ENCODE data around the gene CXCL6.

Gene CXCL6

GRCh38 chr4:73852771-73853170, 16.3 kb downstream of the CXCL6 start:
- H3K4me1 Mint-ChIP-seq (ENCODE audit: low read depth), result no peaks in the 10 kb centered on the region
- no peak overlapping the region for H3K4me3 Mint-ChIP-seq
- no peak overlapping the region for H3K27ac Mint-ChIP-seq
- H3K9me3 Mint-ChIP-seq, result no peaks in the 10 kb centered on the region
- H3K36me3 Mint-ChIP-seq (ENCODE audit: low read depth), result no peaks in the 10 kb centered on the region
- peaks cover 9% of the 10 kb centered on the region for H3K27me3 Mint-ChIP-seq

DNA sequence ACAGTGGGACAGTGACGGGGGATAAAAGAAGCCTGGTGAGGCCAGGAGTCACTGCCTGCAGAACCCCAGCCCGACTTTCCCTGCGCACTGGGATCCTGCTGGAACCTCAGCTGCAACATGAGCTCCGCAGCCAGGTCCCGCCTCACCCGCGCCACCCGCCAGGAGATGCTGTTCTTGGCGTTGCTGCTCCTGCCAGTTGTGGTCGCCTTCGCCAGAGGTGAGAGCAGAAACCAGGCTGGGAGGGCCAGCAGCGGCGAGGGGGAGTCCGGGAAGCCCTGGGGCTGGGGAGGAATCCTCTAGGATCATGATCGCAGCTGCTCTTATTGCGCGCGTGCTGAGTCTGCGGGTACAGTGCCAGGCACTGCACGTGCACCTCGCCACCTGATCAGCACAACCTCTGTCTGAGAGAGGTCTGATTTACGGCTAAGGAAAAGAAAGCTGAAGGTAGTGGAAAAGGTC, 16.8 kb downstream of the CXCL6 start, which contains the start of gene PF4V1:
TSS of gene PF4V1 (plus strand) at position 51 of the 459 bp plus-strand sequence. CDS start at position 118, 67 bp downstream.
- Mint-ChIP-seq H3K36me3 (ENCODE audit: low read depth) (no peaks in the 10 kb centered on the region), H3K9me3 (no peaks in the 10 kb centered on the region), H3K4me1 (ENCODE audit: low read depth) (no peaks in the 10 kb centered on the region), H3K27ac (no peak within 1 kb of the TSS), H3K4me3 (no peak within 1 kb of the TSS), H3K27me3 (peaks cover 9% of the 10 kb centered on the region)

GRCh38 chr4:73853718-73854473, 17.4 kb downstream of the CXCL6 start:
- Mint-ChIP-seq H3K27me3 (peaks cover 9% of the 10 kb centered on the region), H3K9me3 (no peaks in the 10 kb centered on the region)

GRCh38 chr4:73855406-73855805, 18.9 kb downstream of the CXCL6 start:
- H3K36me3 Mint-ChIP-seq (ENCODE audit: low read depth), result no peaks in the 10 kb centered on the region
- no peak overlapping the region for H3K27ac Mint-ChIP-seq
- H3K9me3 Mint-ChIP-seq, result no peaks in the 10 kb centered on the region
- H3K4me1 Mint-ChIP-seq (ENCODE audit: low read depth), result no peaks in the 10 kb centered on the region
- H3K27me3 Mint-ChIP-seq, result peaks cover 9% of the 10 kb centered on the region
- no peak overlapping the region for H3K4me3 Mint-ChIP-seq

More at GRCh38 chr4:73853718-73854473, 17.4 kb downstream of the CXCL6 start:
- Mint-ChIP-seq H3K4me3 (no peak overlapping the region), H3K27ac (no peak overlapping the region), H3K36me3 (ENCODE audit: low read depth) (no peaks in the 10 kb centered on the region), H3K4me1 (ENCODE audit: low read depth) (no peaks in the 10 kb centered on the region)

DNA sequence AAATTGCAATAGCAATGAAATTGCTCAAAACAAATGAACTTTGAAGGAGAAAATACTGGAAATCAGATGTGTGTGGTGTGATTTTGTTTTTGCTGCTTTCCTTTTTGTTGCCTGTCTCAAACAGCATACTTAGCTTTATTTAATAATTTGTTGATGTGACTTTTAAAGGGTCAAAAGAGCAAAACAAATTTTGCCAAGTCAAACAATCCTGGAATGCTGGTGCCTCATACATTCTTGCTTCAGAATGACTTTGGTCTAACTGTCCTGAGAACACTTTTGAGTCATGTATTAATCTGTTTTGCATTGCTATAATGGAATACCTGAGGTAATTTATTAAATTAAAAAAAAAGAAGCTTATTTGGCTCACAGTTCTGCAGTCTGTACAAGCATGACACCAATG, 20.0 kb downstream of the CXCL6 start:
- H3K27ac Mint-ChIP-seq, result no peak overlapping the region
- H3K4me3 Mint-ChIP-seq, result no peak overlapping the region
- no peaks in the 10 kb centered on the region for H3K4me1 Mint-ChIP-seq (ENCODE audit: low read depth)
- H3K27me3 Mint-ChIP-seq, result peaks cover 9% of the 10 kb centered on the region
- H3K36me3 Mint-ChIP-seq (ENCODE audit: low read depth), result no peaks in the 10 kb centered on the region
- H3K9me3 Mint-ChIP-seq, result no peaks in the 10 kb centered on the region

DNA sequence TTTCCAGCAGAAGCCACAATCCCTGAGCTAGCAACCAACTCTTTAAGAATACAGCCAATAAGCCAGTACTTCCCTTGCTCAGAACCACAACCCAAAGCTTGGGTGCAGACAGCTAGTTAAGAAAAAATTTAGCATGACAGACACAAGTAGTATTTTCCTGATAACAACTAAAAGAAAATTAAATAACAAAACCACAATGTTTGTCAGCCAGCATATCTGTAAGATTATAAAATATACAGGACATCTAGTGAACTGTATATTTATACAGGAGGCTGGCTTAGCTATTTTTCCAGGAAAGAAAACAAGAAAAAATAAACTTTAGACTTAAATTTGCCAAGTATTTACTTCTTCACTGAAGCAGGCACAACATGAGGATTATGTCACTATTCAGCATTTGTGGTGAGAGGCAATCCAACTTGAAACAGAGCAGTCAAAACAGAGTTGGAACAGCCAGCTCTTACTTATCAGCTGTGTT, 23.2 kb downstream of the CXCL6 start:
- Mint-ChIP-seq H3K4me3 (no peak overlapping the region), H3K9me3 (no peaks in the 10 kb centered on the region)

GRCh38 chr4:73860181-73860580, 23.7 kb downstream of the CXCL6 start:
- Mint-ChIP-seq H3K4me1 (ENCODE audit: low read depth) (no peaks in the 10 kb centered on the region), H3K27me3 (peaks cover 4% of the 10 kb centered on the region), H3K36me3 (ENCODE audit: low read depth) (no peaks in the 10 kb centered on the region), H3K9me3 (no peaks in the 10 kb centered on the region), H3K27ac (no peak overlapping the region), H3K4me3 (no peak overlapping the region)

More for the DNA sequence above, 23.2 kb downstream of the CXCL6 start:
- no peaks in the 10 kb centered on the region for H3K27me3 Mint-ChIP-seq
- no peaks in the 10 kb centered on the region for H3K36me3 Mint-ChIP-seq (ENCODE audit: low read depth)
- no peaks in the 10 kb centered on the region for H3K4me1 Mint-ChIP-seq (ENCODE audit: low read depth)
- H3K27ac Mint-ChIP-seq, result no peak overlapping the region

GRCh38 chr4:73860917-73861316, 24.4 kb downstream of the CXCL6 start:
- no peaks in the 10 kb centered on the region for H3K9me3 Mint-ChIP-seq
- H3K27ac Mint-ChIP-seq, result no peak overlapping the region
- H3K4me1 Mint-ChIP-seq (ENCODE audit: low read depth), result no peaks in the 10 kb centered on the region
- no peak overlapping the region for H3K4me3 Mint-ChIP-seq
- peaks cover 9% of the 10 kb centered on the region for H3K27me3 Mint-ChIP-seq
- H3K36me3 Mint-ChIP-seq (ENCODE audit: low read depth), result no peaks in the 10 kb centered on the region

- Mint-ChIP-seq H3K4me3 (no peak overlapping the region), H3K36me3 (ENCODE audit: low read depth) (no peaks in the 10 kb centered on the region), H3K4me1 (ENCODE audit: low read depth) (no peaks in the 10 kb centered on the region), H3K9me3 (no peaks in the 10 kb centered on the region), H3K27me3 (peaks cover 9% of the 10 kb centered on the region), H3K27ac (no peak overlapping the region)
Measured at GRCh38 chr4:73862322-73862721, 25.8 kb downstream of the CXCL6 start.

DNA sequence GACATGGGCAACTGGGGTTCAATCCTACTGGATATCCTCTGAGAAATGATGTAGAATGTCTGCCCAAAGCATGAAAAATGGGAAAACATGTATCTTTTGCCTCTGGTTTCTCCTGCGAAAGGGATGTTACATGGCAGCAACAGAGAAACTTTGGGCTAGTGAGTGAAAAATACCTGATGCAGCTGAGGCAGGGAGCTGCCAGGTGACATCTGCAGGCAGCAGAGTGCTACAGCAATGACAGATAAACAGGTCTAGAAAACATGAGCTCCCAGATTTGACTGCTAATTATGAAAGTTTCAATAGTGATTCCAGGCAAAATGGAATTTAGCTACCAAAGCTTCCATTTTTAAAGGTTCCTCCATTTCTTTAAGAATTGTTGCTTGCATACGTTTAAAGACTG, 27.9 kb downstream of the CXCL6 start:
- Mint-ChIP-seq H3K36me3 (ENCODE audit: low read depth) (no peaks in the 10 kb centered on the region), H3K27me3 (peaks cover 20% of the 10 kb centered on the region), H3K9me3 (no peaks in the 10 kb centered on the region), H3K4me1 (ENCODE audit: low read depth) (peaks cover 4% of the 10 kb centered on the region), H3K4me3 (no peak overlapping the region), H3K27ac (no peak overlapping the region)

DNA sequence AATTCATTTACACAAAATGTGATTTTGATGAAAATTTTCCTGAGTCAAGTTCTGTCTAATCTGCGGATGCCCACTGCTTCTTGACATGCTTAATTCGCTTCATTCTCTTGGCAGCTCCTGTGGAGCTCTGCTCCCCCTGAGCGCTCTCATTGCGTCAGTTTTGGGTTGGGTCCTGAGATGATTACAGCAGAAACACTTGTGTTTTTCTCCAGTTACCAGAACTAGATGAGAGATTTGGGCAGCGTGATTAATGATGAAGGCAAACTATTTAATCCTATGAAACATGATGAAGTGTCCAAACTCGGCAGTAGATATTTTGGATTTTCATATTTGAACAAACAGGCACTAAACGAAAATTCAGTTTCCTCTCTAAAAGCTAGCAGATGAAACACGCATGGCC, 28.5 kb downstream of the CXCL6 start:
- no peaks in the 10 kb centered on the region for H3K9me3 Mint-ChIP-seq
- no peak overlapping the region for H3K4me3 Mint-ChIP-seq
- peaks cover 26% of the 10 kb centered on the region for H3K27me3 Mint-ChIP-seq
- H3K27ac Mint-ChIP-seq, result no peak overlapping the region
- H3K4me1 Mint-ChIP-seq (ENCODE audit: low read depth), result peaks cover 4% of the 10 kb centered on the region
- H3K36me3 Mint-ChIP-seq (ENCODE audit: low read depth), result no peaks in the 10 kb centered on the region

- H3K4me3 Mint-ChIP-seq, result no peak overlapping the region
- peaks cover 4% of the 10 kb centered on the region for H3K4me1 Mint-ChIP-seq (ENCODE audit: low read depth)
- no peak overlapping the region for H3K27ac Mint-ChIP-seq
- peaks cover 30% of the 10 kb centered on the region for H3K27me3 Mint-ChIP-seq
- no peaks in the 10 kb centered on the region for H3K9me3 Mint-ChIP-seq
- no peaks in the 10 kb centered on the region for H3K36me3 Mint-ChIP-seq (ENCODE audit: low read depth)
Measured at GRCh38 chr4:73865431-73866096, 29.1 kb downstream of the CXCL6 start.

DNA sequence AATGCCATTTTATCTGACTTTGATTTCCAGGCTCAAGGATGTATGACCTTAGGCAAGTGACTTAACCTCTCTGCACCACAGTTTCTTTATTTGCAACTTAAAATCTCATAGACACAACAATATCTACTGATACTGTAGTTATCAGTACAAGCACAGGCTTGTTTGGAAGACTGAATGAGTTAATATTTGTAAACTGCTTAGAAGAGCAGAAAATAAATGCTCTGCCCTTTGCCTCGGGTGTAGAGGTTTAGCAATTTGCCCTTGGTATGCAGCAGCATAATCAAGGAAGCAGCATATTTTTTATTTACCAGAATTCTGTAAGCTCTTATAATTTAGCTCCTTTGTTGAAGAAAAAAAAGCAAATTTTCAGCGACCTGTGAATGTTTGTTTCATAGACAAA, 29.8 kb downstream of the CXCL6 start:
- H3K4me3 Mint-ChIP-seq, result no peak overlapping the region
- H3K4me1 Mint-ChIP-seq (ENCODE audit: low read depth), result peaks cover 4% of the 10 kb centered on the region
- no peaks in the 10 kb centered on the region for H3K9me3 Mint-ChIP-seq
- peaks cover 30% of the 10 kb centered on the region for H3K27me3 Mint-ChIP-seq
- H3K27ac Mint-ChIP-seq, result no peak overlapping the region
- H3K36me3 Mint-ChIP-seq (ENCODE audit: low read depth), result no peaks in the 10 kb centered on the region

DNA sequence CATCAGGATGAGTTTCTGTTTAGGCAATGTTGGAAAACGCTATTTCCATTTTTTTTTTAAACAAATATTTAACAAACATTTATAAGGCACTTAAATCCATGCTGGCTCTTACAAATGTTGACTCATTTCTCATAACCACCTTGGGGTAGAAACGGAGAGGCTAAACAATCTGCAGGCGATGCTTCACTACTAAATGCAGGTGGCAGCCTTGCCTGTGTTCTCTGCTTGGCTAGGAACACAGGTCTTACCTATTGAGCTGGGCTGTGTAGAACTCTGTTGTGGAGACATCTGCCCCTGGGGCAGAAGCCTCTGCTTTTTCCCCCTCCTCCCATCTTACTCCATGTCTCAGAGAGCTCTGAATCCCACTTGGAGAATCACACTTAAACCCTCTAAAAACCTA, 31.3 kb downstream of the CXCL6 start:
- no peaks in the 10 kb centered on the region for H3K36me3 Mint-ChIP-seq (ENCODE audit: low read depth)

More for the DNA sequence above, 31.3 kb downstream of the CXCL6 start:
- peaks cover 34% of the 10 kb centered on the region for H3K27me3 Mint-ChIP-seq
- no peak overlapping the region for H3K27ac Mint-ChIP-seq
- H3K9me3 Mint-ChIP-seq, result peaks cover 3% of the 10 kb centered on the region
- peaks cover 4% of the 10 kb centered on the region for H3K4me1 Mint-ChIP-seq (ENCODE audit: low read depth)
- H3K4me3 Mint-ChIP-seq, result no peak overlapping the region
